ENCODE data around the gene SHISA9.

Gene SHISA9

DNA sequence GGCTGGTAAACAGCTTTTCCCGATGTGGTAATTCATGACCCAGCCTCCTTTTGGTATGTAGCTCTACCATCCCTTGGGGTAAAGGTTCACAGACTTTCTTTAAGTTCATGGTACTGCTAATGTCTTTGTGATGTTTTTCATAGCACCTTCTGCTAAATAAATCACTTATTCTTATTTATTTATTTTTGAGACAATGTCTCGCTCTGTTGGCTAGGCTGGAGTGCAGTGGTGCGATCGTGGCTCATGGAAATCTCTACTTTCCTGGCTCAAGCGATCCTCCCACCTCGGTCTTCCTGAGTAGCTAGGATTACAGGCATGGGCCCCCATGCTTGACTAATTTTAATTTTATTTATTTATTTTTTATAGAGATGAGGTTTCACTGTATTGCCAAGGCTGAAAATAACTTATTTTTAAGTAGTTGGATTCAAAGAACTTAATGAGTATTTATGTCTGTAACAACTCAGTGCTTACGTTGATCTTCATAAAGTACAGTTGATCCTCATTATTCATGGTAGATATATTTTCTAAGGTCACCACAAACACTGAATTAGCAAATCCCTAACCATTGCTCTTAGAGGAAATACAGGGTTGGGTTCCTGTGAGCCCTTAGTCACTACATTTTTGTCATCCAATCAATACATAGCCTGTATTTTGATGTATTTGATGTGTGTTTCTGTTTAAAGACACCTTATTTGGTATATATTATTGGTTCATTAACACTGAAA, 97.1 kb downstream of the SHISA9 start:
- Mint-ChIP-seq H3K36me3 (no peaks in the 10 kb centered on the region), H3K4me1 (ENCODE audit: low read depth) (no peaks in the 10 kb centered on the region), H3K9me3 (ENCODE audit: low read depth) (no peaks in the 10 kb centered on the region), H3K27ac (no peak overlapping the region), H3K27me3 (peaks cover 2% of the 10 kb centered on the region), H3K4me3 (no peak overlapping the region)

DNA sequence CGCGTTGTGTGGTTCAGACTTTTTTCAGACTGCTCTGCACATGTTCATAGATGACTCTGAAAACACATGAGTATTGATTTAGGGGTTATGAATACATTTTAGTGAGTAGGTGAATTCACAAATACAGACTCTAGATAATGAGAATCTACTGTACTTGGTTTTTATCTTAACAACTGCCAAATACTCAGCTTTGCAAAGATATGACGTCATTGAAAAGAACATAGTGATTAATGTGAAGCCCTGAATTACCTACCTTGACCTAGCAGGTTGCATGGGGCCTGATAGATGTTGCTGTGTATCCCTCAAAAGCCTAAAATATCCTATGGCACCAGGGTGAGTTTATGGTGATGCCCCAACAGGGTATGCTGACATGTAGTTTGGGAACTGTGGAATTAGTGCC, 98.0 kb downstream of the SHISA9 start:
- Mint-ChIP-seq H3K4me1 (ENCODE audit: low read depth) (no peaks in the 10 kb centered on the region), H3K27ac (no peak overlapping the region)

DNA sequence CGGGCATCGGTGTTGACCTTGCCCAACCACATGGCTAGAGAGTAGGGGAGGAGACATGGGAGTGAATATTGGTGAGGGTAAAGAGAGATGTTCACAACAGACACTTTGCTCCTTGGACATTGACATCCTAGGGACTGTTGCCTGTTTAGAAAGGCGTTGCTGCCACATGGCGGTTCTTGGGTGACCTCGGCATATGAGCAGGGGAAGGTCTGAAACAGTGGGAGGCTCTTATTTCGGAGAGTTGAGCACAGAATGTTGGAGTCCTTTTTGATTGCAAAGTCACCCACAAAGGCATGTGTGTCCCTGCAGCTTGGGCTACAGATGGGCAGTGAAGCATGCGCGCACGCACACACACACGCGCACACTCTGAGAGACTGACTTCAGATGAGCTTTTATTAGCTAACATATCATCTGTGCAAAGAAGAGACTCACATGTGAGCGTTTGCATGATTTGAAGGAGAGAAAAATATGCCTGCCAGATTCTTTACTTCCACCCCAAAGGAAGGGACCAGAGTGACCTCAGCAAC, 104.4 kb downstream of the SHISA9 start:
- Mint-ChIP-seq H3K4me1 (ENCODE audit: low read depth) (no peaks in the 10 kb centered on the region), H3K27me3 (peaks cover 4% of the 10 kb centered on the region), H3K36me3 (no peaks in the 10 kb centered on the region), H3K9me3 (ENCODE audit: low read depth) (peaks cover 3% of the 10 kb centered on the region), H3K4me3 (no peak overlapping the region), H3K27ac (no peak overlapping the region)

More for the DNA sequence above, 98.0 kb downstream of the SHISA9 start:
- Mint-ChIP-seq H3K9me3 (ENCODE audit: low read depth) (no peaks in the 10 kb centered on the region), H3K27me3 (peaks cover 3% of the 10 kb centered on the region), H3K36me3 (no peaks in the 10 kb centered on the region), H3K4me3 (no peak overlapping the region)

DNA sequence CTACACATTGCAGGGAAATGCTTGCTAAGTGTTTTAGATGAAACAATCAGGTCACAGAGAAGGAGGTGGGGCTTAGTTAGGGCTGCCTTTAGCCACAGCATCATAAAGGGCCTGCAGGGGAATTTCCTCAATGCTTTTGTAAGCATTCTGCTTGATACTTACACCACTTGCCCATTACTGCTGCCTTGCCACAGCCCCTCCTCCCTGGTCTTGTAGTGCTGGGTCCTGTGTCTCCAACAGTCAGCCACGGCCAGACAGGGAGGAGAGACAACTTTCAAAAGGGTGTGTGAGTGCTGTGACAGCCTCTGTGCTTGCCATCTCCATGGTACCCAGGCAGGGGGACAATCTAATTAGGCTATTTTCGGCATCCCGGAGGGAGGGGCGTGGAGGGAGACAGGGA, 111.2 kb downstream of the SHISA9 start:
- Mint-ChIP-seq H3K4me1 (ENCODE audit: low read depth) (no peaks in the 10 kb centered on the region), H3K9me3 (ENCODE audit: low read depth) (peaks cover 3% of the 10 kb centered on the region), H3K4me3 (no peak overlapping the region), H3K27me3 (peaks cover 1% of the 10 kb centered on the region), H3K27ac (no peak overlapping the region), H3K36me3 (no peaks in the 10 kb centered on the region)

- no peaks in the 10 kb centered on the region for H3K36me3 Mint-ChIP-seq
- peaks cover 3% of the 10 kb centered on the region for H3K9me3 Mint-ChIP-seq (ENCODE audit: low read depth)
- no peaks in the 10 kb centered on the region for H3K4me1 Mint-ChIP-seq (ENCODE audit: low read depth)
Observed at GRCh38 chr16:13013043-13013442, 111.6 kb downstream of the SHISA9 start.

DNA sequence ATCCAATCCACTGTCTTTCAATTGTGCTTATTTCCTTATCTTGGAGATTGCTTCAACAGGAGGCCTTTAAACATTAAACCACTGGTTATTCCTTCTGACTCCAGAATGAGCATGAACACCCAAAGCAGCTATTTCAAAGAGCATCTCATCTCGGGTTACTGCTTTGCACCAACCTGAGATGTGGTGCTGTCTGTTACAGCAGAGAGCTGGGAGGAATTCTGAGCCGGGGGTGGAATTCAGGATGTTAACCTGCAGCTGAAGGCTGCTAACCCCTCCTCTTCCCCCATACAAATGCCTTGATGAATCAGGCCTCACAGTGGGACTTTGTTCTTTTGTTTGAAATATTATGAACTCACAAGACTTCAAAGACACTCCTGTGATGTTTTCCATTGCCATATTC, 113.1 kb downstream of the SHISA9 start:
- Mint-ChIP-seq H3K4me1 (ENCODE audit: low read depth) (no peaks in the 10 kb centered on the region), H3K9me3 (ENCODE audit: low read depth) (no peaks in the 10 kb centered on the region), H3K36me3 (no peaks in the 10 kb centered on the region), H3K27ac (no peak overlapping the region), H3K27me3 (peaks cover 1% of the 10 kb centered on the region), H3K4me3 (no peak overlapping the region)

More at GRCh38 chr16:13013043-13013442, 111.6 kb downstream of the SHISA9 start:
- no peak overlapping the region for H3K27ac Mint-ChIP-seq
- peaks cover 1% of the 10 kb centered on the region for H3K27me3 Mint-ChIP-seq
- no peak overlapping the region for H3K4me3 Mint-ChIP-seq

DNA sequence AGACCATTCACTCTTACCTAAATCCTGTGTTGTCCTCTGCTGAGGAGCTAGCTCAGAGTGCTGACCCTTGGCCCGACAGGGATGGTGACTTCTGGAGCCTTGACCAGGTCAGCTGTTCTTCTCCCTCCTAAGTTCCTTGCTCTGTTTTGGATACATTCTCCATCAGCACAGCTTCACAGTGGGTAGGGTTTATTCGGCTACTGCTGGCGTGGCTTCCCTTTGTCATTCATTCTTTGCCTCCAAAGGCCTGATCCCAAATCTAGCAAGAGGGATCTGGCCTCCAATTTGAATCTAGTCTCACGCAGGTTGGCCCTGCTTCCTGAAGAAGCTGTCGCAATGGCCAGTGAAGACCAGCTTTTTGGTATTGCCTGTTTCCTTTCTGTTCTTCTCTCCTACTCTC, 116.6 kb downstream of the SHISA9 start:
- no peak overlapping the region for H3K4me3 Mint-ChIP-seq
- H3K9me3 Mint-ChIP-seq (ENCODE audit: low read depth) = no peaks in the 10 kb centered on the region
- H3K36me3 Mint-ChIP-seq = no peaks in the 10 kb centered on the region
- no peaks in the 10 kb centered on the region for H3K4me1 Mint-ChIP-seq (ENCODE audit: low read depth)
- H3K27ac Mint-ChIP-seq = no peak overlapping the region
- peaks cover 2% of the 10 kb centered on the region for H3K27me3 Mint-ChIP-seq

DNA sequence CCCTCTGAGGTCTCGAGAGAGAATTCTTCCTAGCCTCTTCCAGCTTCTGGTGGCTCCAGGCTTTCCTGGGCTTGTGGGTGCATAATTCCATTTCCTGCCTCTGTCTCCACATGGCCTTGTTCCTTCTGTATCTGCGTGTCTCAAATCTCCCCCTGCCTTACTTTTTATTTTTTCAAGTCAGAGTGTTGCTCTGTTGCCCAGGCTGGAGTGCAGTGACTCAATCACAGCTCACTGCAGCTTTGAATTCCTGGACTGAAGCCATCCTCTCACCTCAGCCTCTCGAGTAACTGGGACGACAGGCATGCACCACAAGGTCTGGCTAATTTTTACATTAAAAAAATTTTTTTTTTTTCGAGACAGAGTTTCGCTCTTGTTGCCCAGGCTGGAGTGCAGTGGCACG, 120.6 kb downstream of the SHISA9 start:
- Mint-ChIP-seq H3K9me3 (ENCODE audit: low read depth) (peaks cover 7% of the 10 kb centered on the region), H3K27me3 (peaks cover 6% of the 10 kb centered on the region), H3K27ac (no peak overlapping the region), H3K4me1 (ENCODE audit: low read depth) (no peaks in the 10 kb centered on the region), H3K36me3 (no peaks in the 10 kb centered on the region), H3K4me3 (no peak overlapping the region)

DNA sequence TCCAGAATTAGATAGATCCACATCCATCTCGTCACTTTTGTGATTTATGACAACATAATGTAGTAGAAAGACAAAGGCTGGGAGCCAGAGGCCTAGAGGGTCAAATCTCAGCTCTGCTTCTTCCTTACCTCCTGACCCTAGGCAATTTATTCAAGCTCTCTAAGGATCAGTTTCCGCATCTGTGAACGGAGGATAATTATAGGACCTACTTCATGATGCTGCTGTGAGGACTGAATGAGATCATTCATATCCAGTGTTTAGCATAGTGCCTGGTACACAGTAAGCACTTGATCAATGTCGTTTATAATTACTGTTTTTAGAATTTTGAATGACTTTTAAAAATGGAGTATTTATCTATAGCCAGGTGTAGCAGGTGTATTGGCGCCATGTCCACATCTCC, 128.4 kb downstream of the SHISA9 start:
- Mint-ChIP-seq H3K4me3 (no peak overlapping the region), H3K36me3 (no peaks in the 10 kb centered on the region), H3K27me3 (peaks cover 1% of the 10 kb centered on the region), H3K9me3 (ENCODE audit: low read depth) (peaks cover 11% of the 10 kb centered on the region), H3K27ac (no peak overlapping the region), H3K4me1 (ENCODE audit: low read depth) (no peaks in the 10 kb centered on the region)

DNA sequence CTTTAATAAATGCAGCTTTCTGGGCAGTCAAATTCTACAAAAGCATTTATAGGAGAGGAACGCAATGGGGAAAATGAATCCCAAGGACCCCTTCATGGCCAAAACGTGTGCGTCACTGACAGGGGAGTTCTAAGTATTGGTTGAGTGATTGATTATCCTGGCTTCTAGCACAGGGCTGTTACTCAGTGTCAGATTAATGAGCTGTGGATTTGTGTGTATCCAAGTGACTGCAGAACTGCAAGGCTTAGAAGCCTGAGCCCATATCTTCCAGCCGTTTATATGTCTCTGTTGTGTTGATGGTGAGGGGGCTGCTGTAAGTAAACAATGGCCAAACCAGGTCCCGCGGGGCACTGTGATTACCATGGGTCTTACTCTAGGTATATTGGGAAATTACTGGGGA, 129.4 kb downstream of the SHISA9 start:
- Mint-ChIP-seq H3K36me3 (no peaks in the 10 kb centered on the region), H3K27ac (no peak overlapping the region), H3K4me1 (ENCODE audit: low read depth) (no peaks in the 10 kb centered on the region), H3K4me3 (no peak overlapping the region), H3K27me3 (peaks cover 1% of the 10 kb centered on the region), H3K9me3 (ENCODE audit: low read depth) (peaks cover 11% of the 10 kb centered on the region)

DNA sequence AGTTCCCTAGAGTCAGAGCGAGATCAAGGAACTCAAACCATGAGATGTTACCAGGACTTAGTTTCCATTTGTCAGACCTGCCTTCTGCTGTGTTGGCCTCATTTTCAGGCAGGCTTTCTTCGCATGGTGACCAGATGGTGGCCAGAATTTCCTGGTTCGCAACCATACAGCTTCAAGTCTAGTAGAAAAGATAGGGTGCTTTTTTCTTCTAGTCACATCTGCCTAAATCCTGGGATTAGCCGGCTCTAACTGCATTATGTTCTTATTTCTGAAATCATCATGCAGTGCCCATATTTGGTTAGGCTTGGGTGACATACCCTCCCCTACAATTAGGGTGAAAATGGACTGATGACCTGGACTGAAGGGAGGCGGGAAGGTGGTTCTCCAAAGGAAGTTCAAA, 131.5 kb downstream of the SHISA9 start:
- Mint-ChIP-seq H3K27me3 (no peaks in the 10 kb centered on the region), H3K27ac (no peak overlapping the region), H3K4me3 (no peak overlapping the region), H3K4me1 (ENCODE audit: low read depth) (no peaks in the 10 kb centered on the region), H3K9me3 (ENCODE audit: low read depth) (peaks cover 12% of the 10 kb centered on the region), H3K36me3 (no peaks in the 10 kb centered on the region)

DNA sequence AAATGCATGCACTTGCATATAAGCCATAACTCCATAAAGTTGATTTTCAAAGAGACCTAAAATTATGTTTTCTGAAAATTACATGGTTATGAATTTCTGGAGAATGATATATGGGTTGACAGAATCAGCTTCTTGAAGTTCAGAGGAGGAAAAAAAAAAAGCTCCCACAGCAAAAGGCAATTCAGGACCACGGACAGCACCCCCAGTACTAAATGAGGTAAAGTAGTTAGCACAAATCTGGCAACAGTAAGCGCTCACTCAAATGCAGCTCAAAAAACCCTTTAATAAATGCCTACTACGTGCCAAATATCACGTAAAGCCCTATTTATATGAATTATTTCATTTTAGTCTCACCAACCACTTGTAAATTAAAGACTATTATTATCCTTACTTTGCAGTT, 135.2 kb downstream of the SHISA9 start:
- no peak overlapping the region for H3K27ac Mint-ChIP-seq
- no peaks in the 10 kb centered on the region for H3K36me3 Mint-ChIP-seq
- H3K27me3 Mint-ChIP-seq = no peaks in the 10 kb centered on the region
- H3K9me3 Mint-ChIP-seq (ENCODE audit: low read depth) = peaks cover 20% of the 10 kb centered on the region
- no peaks in the 10 kb centered on the region for H3K4me1 Mint-ChIP-seq (ENCODE audit: low read depth)
- H3K4me3 Mint-ChIP-seq = no peak overlapping the region

DNA sequence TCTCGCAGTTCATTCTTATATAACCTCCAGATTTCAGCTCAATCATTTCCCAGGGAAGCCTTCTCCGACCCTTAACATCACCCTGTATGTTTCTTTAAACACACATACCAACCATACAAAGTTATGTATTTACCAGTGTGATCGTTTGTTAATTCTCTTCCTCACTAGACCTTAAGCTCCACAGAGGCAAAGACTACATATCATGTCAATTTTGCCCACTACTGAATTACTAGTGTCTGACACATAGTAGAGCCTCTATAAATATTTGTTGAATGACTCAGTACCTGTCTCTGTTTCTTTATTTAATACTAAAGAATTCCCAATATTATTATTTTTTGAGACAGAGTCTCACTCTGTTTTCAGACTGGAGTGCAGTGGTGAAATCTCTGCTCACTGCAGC, 137.2 kb downstream of the SHISA9 start:
- Mint-ChIP-seq H3K4me1 (ENCODE audit: low read depth) (no peaks in the 10 kb centered on the region), H3K36me3 (no peaks in the 10 kb centered on the region), H3K27ac (no peak overlapping the region), H3K27me3 (no peaks in the 10 kb centered on the region), H3K4me3 (no peak overlapping the region), H3K9me3 (ENCODE audit: low read depth) (peaks cover 20% of the 10 kb centered on the region)

- Mint-ChIP-seq H3K4me3 (no peak overlapping the region), H3K36me3 (no peaks in the 10 kb centered on the region), H3K27ac (no peak overlapping the region), H3K4me1 (ENCODE audit: low read depth) (no peaks in the 10 kb centered on the region), H3K9me3 (ENCODE audit: low read depth) (peaks cover 20% of the 10 kb centered on the region), H3K27me3 (no peaks in the 10 kb centered on the region)
Observed at GRCh38 chr16:13039526-13039925, 138.1 kb downstream of the SHISA9 start.

DNA sequence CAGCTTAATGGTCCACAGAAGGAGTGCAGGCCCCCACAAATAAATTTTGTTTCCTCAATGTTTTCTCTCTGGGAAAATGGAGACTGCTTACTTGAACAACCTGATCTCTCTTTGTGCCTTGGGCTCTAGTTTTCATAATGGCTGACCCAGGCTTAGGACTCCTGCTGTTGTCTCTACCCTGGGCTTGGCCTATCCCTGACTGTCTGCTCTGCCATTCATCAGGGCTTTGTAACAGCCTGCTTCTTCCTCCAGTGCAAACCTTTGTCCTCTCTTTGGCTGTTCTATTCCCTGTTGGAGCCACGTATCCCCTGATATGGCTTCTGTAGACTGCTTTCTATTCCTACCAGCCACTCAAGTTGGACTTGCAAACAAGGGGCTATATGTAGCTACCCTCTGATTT, 139.8 kb downstream of the SHISA9 start:
- Mint-ChIP-seq H3K27me3 (no peaks in the 10 kb centered on the region), H3K4me3 (no peak overlapping the region), H3K4me1 (ENCODE audit: low read depth) (no peaks in the 10 kb centered on the region), H3K9me3 (ENCODE audit: low read depth) (peaks cover 15% of the 10 kb centered on the region), H3K36me3 (no peaks in the 10 kb centered on the region), H3K27ac (no peak overlapping the region)

GRCh38 chr16:13041646-13042290, 140.4 kb downstream of the SHISA9 start:
- no peaks in the 10 kb centered on the region for H3K4me1 Mint-ChIP-seq (ENCODE audit: low read depth)
- no peaks in the 10 kb centered on the region for H3K27me3 Mint-ChIP-seq
- peaks cover 12% of the 10 kb centered on the region for H3K9me3 Mint-ChIP-seq (ENCODE audit: low read depth)
- no peak overlapping the region for H3K4me3 Mint-ChIP-seq
- no peaks in the 10 kb centered on the region for H3K36me3 Mint-ChIP-seq
- no peak overlapping the region for H3K27ac Mint-ChIP-seq

All from activated naive CD8-positive, alpha-beta T cell (primary cell).